ENCODE data around the gene CD28. TPM values are rescaled to one million over a fixed set of nuclear protein-coding genes. Genes with fewer than 3 reads are reported as not detected.

The CD28 gene
- total and polyA plus RNA-seq, 2 experiments from 2014 or later: not detected

Other genes starting within 250 kb of the CD28 start
- gene RAPH1, start 171.3 kb upstream of the CD28 start, total RNA-seq: 9.3 and 36.5 TPM in 2 replicates
- gene RAPH1, start 171.3 kb upstream of the CD28 start, polyA plus RNA-seq: 3.1 and 3.4 TPM in 2 replicates
- gene CTLA4, start 161.1 kb downstream of the CD28 start, total RNA-seq: not detected in 2 replicates
- not detected in 2 replicates for gene CTLA4, start 161.1 kb downstream of the CD28 start, polyA plus RNA-seq
- gene ICOS, start 230.1 kb downstream of the CD28 start, total RNA-seq: not detected in 2 replicates
- not detected in 2 replicates for gene ICOS, start 230.1 kb downstream of the CD28 start, polyA plus RNA-seq